COLO829 (cell line): ENCODE data around the gene ITSN2.

ENCODE experiments used
- DNase-seq: peaks from one replicate; pipeline ENCODE4 v3.0.0; 2012; ENCODE audit warnings: low spot score

The ITSN2 gene

GRCh38 chr2:24334245-24334633 is 26.1 kb downstream of the ITSN2 start:
- DNase-seq: no peak

GRCh38 chr2:24332791-24333540 is 27.4 kb downstream of the ITSN2 start:
- DNase-seq: no peak

- DNase-seq: no peak
These were observed 30.2 kb downstream of the ITSN2 start for GRCh38 chr2:24330161-24330560.

- DNase-seq: no peak
These were observed 30.6 kb downstream of the ITSN2 start for GRCh38 chr2:24329700-24330099.

- no peak for DNase-seq
These were observed 32.3 kb downstream of the ITSN2 start for GRCh38 chr2:24328010-24328409.

GRCh38 chr2:24317491-24317920 is 42.8 kb downstream of the ITSN2 start:
- no peak for DNase-seq

GRCh38 chr2:24315669-24316068 is 44.7 kb downstream of the ITSN2 start:
- no peak for DNase-seq

- DNase-seq: no peak
These were observed 46.3 kb downstream of the ITSN2 start for GRCh38 chr2:24313744-24314632.

GRCh38 chr2:24307961-24308360 is 52.4 kb downstream of the ITSN2 start:
- DNase-seq: no peak

GRCh38 chr2:24304631-24305030 is 55.7 kb downstream of the ITSN2 start:
- DNase-seq: no peak

- DNase-seq: no peak
These were observed 56.2 kb downstream of the ITSN2 start for GRCh38 chr2:24304098-24304497.

- no peak for DNase-seq
These were observed 58.7 kb downstream of the ITSN2 start for GRCh38 chr2:24301599-24301998.

- DNase-seq: no peak
These were observed 62.7 kb downstream of the ITSN2 start for GRCh38 chr2:24297663-24298062.

GRCh38 chr2:24287171-24287570 is 73.2 kb downstream of the ITSN2 start:
- no peak for DNase-seq

- no peak for DNase-seq
These were observed 74.7 kb downstream of the ITSN2 start for GRCh38 chr2:24285484-24286152.

- DNase-seq: no peak
These were observed 79.7 kb downstream of the ITSN2 start for GRCh38 chr2:24280645-24281044.

- no peak for DNase-seq
These were observed 80.2 kb downstream of the ITSN2 start for GRCh38 chr2:24280161-24280560.

- DNase-seq: no peak
These were observed 83.9 kb downstream of the ITSN2 start for GRCh38 chr2:24276349-24276899.

GRCh38 chr2:24274809-24275208 is 85.5 kb downstream of the ITSN2 start:
- DNase-seq: no peak

GRCh38 chr2:24273598-24273997 is 86.7 kb downstream of the ITSN2 start:
- no peak for DNase-seq

- no peak for DNase-seq
These were observed 87.4 kb downstream of the ITSN2 start for GRCh38 chr2:24272907-24273306.

GRCh38 chr2:24272161-24272802 is 88.1 kb downstream of the ITSN2 start:
- no peak for DNase-seq
